ENCODE measurements around the gene TMEM213.
"Not testable (repeated sequence)": the region's sequence is repeated elsewhere in the genome, so short reads cannot be mapped to it uniquely, and the experiment has no call there.

The TMEM213 gene

DNA sequence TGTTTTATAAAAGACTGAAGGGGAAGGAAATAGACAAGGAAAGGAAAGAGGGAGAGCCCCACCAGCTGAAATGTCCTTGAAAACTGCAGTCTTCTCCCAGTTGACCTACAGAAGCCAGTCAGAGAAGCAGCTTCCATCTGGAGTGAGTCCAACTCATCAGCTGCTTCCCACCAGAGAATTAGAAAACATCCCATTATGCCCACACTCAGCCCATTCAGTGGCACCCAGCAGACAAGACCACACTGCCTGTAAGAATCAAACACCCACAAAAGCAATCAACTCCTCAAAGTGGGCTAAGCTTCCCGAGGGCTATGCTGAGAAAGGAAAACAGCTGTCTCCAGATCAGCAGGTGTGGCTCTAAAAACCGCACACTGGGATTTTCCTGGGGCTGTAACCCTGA lies 29.6 kb upstream of the TMEM213 start:
- no peaks in the 10 kb centered on the region for H3K36me3 ChIP-seq (ENCODE audit: control insufficient read depth, insufficient read depth, low read length)
- no peaks in the 10 kb centered on the region for H3K27me3 ChIP-seq (ENCODE audit: control insufficient read depth, insufficient read depth, low read length)
- H3K9me3 ChIP-seq (ENCODE audit: control insufficient read depth, low read length): no peaks in the 10 kb centered on the region
- no peaks in the 10 kb centered on the region for H3K4me1 ChIP-seq (ENCODE audit: control insufficient read depth, insufficient read depth, low read length)
- H3K9ac ChIP-seq (ENCODE audit: low read length): no peak overlapping the region
- no peak overlapping the region for H3K4me3 ChIP-seq (ENCODE audit: low read length)

DNA sequence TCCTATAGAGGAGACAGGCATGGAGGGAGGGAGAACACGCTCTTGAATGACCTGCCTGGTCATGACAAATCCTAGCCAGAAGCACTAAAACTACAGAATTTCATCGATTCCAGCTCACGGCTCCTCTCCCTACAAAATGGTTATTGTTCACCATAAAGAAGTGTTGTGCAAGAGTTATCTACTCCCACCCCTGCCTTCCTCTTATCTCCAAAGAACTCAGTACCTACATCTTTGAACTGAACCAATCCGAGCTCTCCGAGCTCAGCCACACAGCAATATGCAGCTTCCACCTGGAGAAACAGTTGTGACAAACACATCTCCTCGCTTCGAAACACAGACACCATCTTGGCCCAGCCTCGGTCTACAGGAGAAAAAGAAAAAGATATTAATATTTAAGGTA lies 26.9 kb upstream of the TMEM213 start:
- no peak overlapping the region for H3K4me3 ChIP-seq (ENCODE audit: low read length)
- H3K27me3 ChIP-seq (ENCODE audit: control insufficient read depth, insufficient read depth, low read length): no peaks in the 10 kb centered on the region
- H3K4me1 ChIP-seq (ENCODE audit: control insufficient read depth, insufficient read depth, low read length): no peaks in the 10 kb centered on the region
- H3K36me3 ChIP-seq (ENCODE audit: control insufficient read depth, insufficient read depth, low read length): no peaks in the 10 kb centered on the region
- no peaks in the 10 kb centered on the region for H3K9me3 ChIP-seq (ENCODE audit: control insufficient read depth, low read length)
- H3K9ac ChIP-seq (ENCODE audit: low read length): no peak overlapping the region

DNA sequence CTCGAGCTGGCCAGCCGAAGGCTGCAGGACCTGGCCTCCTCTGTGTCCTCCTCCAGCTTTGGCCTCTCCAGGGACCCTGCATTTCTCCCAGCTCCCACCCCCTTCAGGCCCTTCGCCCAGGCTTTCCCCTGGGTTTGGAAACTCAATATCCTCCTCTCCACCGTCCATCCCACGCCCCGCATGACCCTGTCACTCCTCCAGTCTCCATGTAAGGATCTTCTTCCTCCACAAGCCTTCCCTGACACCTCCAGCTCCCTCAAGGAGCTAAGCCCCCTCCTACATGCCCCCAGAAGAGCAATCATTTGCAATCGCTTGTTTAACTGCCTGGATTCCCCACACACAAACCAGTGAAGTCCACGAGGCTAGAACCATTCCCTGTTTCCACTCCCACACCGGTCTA lies 24.6 kb upstream of the TMEM213 start:
- H3K9me3 ChIP-seq (ENCODE audit: control insufficient read depth, low read length): no peaks in the 10 kb centered on the region
- H3K4me3 ChIP-seq (ENCODE audit: low read length): no peak overlapping the region
- H3K36me3 ChIP-seq (ENCODE audit: control insufficient read depth, insufficient read depth, low read length): no peaks in the 10 kb centered on the region
- no peaks in the 10 kb centered on the region for H3K27me3 ChIP-seq (ENCODE audit: control insufficient read depth, insufficient read depth, low read length)
- H3K4me1 ChIP-seq (ENCODE audit: control insufficient read depth, insufficient read depth, low read length): no peaks in the 10 kb centered on the region
- H3K9ac ChIP-seq (ENCODE audit: low read length): no peak overlapping the region

DNA sequence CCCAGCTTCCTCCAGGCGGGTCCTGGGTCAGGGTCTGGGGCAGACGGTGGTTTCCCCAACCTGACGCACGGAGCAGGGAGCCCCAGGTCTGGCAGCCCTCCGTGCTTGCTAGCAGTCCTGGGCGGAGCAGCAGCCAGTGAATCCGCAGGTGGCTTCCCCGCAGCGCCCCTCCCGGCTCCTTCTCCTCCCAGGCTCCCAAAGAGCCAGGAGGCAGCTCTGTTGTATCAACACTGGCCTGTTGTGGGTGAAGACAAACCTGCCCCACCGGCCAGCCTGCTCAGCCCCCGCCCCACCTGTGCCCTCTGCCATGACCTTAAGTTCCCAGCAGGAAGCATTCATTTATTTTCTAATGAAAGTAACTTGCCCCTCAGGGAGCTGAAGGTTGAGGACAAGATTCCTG lies 24.0 kb upstream of the TMEM213 start:
- Histone ChIP-seq H3K36me3 (ENCODE audit: control insufficient read depth, insufficient read depth, low read length) (no peaks in the 10 kb centered on the region), H3K4me1 (ENCODE audit: control insufficient read depth, insufficient read depth, low read length) (no peaks in the 10 kb centered on the region), H3K4me3 (ENCODE audit: low read length) (no peak overlapping the region), H3K9me3 (ENCODE audit: control insufficient read depth, low read length) (no peaks in the 10 kb centered on the region), H3K9ac (ENCODE audit: low read length) (no peak overlapping the region), H3K27me3 (ENCODE audit: control insufficient read depth, insufficient read depth, low read length) (no peaks in the 10 kb centered on the region)

DNA sequence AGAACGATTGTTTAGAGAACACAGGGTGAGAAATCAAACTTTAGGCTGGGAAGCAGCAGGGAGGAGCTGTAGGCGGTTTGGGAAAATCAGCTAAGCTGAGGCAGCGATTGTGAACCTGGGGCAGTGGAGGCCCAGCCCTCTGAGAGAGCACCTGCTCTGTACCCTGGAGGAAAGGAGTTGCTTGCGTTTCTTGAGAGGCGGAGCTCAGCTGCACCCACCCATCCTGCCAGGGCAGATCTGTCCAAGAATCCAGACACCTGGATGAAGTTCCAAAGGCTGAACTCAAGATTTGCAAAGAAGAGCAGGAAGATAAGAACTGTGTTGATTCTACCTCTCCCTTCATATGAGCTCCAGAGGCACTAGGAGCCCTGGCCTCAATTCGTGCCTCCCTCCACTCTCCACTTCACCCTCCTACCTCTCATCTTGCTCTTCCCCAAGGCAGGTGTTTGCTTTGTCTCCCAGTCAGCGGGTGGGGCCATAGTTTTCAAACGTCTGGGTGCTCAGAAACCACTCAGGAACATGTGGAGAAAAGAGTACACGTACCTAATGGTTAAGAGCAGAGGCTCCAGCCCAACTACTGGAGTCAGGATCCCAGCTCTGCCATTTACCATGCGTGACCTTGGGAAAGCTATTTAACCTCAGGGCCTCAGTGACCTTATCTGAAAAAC lies 21.5 kb upstream of the TMEM213 start:
- Histone ChIP-seq H3K9me3 (ENCODE audit: control insufficient read depth, low read length) (no peaks in the 10 kb centered on the region), H3K27me3 (ENCODE audit: control insufficient read depth, insufficient read depth, low read length) (no peaks in the 10 kb centered on the region), H3K4me1 (ENCODE audit: control insufficient read depth, insufficient read depth, low read length) (no peaks in the 10 kb centered on the region), H3K36me3 (ENCODE audit: control insufficient read depth, insufficient read depth, low read length) (no peaks in the 10 kb centered on the region), H3K4me3 (ENCODE audit: low read length) (no peak overlapping the region), H3K9ac (ENCODE audit: low read length) (no peak overlapping the region)

DNA sequence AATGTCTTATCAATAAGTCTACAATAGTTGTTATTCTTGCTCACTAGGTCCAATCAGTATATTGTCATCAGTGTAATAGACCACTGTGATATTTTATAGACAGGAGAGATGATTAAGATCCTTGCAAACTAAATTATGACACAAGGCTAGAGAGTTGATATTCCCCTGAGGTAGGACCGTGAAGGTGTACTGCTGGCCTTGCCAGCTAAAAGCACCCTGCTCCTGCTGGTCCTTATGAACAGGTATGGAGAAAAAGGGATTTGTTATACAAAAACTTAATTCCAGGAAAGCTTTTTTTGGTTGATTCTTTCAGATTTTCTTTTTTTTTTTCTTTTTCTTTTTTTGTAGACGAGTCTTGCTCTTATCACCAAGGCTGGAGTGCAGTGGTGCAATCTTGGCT lies 16.8 kb upstream of the TMEM213 start:
- no peaks in the 10 kb centered on the region for H3K4me1 ChIP-seq (ENCODE audit: control insufficient read depth, insufficient read depth, low read length)
- H3K36me3 ChIP-seq (ENCODE audit: control insufficient read depth, insufficient read depth, low read length): no peaks in the 10 kb centered on the region
- H3K27me3 ChIP-seq (ENCODE audit: control insufficient read depth, insufficient read depth, low read length): no peaks in the 10 kb centered on the region
- no peak overlapping the region for H3K4me3 ChIP-seq (ENCODE audit: low read length)
- no peaks in the 10 kb centered on the region for H3K9me3 ChIP-seq (ENCODE audit: control insufficient read depth, low read length)
- no peak overlapping the region for H3K9ac ChIP-seq (ENCODE audit: low read length)

DNA sequence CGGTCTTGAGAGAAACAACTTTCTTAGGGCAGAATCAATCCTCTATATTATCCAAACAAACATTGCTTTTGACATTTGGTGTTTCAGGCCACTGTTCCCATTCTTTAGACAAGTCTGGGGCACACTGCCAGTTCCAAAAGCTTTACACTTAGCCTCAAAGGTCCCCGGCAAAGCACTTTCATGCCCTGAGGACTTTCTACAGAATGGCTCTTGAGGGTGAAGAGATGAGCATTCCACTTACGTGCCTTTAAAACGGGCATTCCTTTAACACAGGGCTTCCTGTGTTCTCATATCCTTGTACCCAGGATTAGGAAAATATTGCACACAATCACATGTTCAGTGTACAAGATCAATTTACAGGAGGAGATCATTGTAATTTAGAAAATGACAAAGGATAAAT lies 13.1 kb upstream of the TMEM213 start:
- no peaks in the 10 kb centered on the region for H3K36me3 ChIP-seq (ENCODE audit: control insufficient read depth, insufficient read depth, low read length)
- no peaks in the 10 kb centered on the region for H3K4me1 ChIP-seq (ENCODE audit: control insufficient read depth, insufficient read depth, low read length)
- no peak overlapping the region for H3K9ac ChIP-seq (ENCODE audit: low read length)
- H3K27me3 ChIP-seq (ENCODE audit: control insufficient read depth, insufficient read depth, low read length): no peaks in the 10 kb centered on the region
- H3K9me3 ChIP-seq (ENCODE audit: control insufficient read depth, low read length): no peaks in the 10 kb centered on the region
- H3K4me3 ChIP-seq (ENCODE audit: low read length): no peak overlapping the region

DNA sequence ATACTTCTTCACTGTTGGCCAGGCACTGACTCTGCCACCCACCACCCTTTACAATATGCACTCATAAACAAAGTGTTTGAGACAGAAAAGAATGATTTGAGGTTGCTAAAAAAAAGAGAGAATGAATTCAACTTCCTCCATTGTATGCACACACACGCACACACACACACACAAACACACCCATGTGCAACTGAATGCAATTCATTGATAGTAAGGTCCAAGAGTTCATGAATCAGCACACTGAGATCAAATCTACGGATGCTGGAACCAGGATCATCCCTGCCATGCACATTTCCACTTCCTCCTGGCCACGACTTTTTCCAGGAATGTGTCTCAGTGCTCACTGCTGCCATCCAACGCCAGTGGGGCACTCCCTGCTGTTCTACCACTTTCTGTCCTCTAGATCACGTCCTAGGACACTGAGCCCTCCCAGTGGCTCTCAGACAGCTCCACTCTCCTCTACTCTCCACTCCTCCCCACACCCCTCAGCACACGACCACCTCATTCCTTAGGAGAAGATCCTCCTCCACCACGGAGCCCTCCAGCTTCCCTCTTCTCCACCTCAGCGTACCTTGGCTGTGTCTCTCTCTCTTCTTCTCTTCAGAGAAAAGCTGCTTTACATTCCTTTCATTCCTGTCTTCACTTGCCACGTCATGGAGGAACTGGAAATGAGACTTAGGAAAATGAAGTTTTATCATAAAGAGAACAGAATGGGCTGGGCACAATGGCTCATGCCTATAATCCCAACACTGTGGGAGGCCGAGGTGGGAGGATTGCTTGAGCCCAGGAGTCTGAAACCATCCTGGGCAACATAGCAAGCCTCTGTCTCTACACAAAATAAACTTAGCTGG lies 12.0 kb upstream of the TMEM213 start:
- Histone ChIP-seq H3K36me3 (ENCODE audit: control insufficient read depth, insufficient read depth, low read length) (no peaks in the 10 kb centered on the region), H3K27me3 (ENCODE audit: control insufficient read depth, insufficient read depth, low read length) (no peaks in the 10 kb centered on the region), H3K4me1 (ENCODE audit: control insufficient read depth, insufficient read depth, low read length) (no peaks in the 10 kb centered on the region), H3K9ac (ENCODE audit: low read length) (no peak overlapping the region), H3K4me3 (ENCODE audit: low read length) (no peak overlapping the region), H3K9me3 (ENCODE audit: control insufficient read depth, low read length) (no peaks in the 10 kb centered on the region)

DNA sequence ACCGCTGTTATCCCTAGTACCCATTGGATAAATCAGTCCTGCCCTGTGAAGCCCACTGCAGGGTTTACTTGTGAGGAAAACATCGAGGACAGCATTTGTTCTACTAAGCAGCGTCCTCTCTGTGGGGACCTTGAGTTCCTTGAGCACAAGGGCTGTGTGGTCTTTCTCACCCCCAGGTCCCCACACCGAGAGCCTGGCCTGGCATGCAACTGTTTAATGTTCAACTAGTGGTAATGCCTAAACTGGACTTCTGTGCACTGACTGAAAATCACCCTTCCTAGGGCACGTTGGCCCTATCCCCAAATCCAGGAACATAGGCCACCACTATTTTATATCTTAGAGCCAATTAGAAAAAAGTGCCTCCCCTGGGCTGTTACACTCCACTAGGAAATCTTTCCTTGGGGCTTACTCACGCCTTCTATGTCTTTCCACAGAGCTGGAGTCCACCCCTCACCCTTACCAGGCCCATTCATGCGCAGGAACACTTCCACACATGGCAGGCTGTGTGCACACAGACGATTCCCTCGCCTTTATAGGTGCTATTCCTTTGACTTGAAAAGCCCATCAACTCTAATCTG lies 1.7 kb upstream of the TMEM213 start:
- H3K9me3 ChIP-seq (ENCODE audit: control insufficient read depth, low read length): no peaks in the 10 kb centered on the region
- H3K27me3 ChIP-seq (ENCODE audit: control insufficient read depth, insufficient read depth, low read length): peaks cover 3% of the 10 kb centered on the region
- H3K4me3 ChIP-seq (ENCODE audit: low read length): no peak overlapping the region
- H3K9ac ChIP-seq (ENCODE audit: low read length): no peak overlapping the region
- no peaks in the 10 kb centered on the region for H3K36me3 ChIP-seq (ENCODE audit: control insufficient read depth, insufficient read depth, low read length)
- no peaks in the 10 kb centered on the region for H3K4me1 ChIP-seq (ENCODE audit: control insufficient read depth, insufficient read depth, low read length)

DNA sequence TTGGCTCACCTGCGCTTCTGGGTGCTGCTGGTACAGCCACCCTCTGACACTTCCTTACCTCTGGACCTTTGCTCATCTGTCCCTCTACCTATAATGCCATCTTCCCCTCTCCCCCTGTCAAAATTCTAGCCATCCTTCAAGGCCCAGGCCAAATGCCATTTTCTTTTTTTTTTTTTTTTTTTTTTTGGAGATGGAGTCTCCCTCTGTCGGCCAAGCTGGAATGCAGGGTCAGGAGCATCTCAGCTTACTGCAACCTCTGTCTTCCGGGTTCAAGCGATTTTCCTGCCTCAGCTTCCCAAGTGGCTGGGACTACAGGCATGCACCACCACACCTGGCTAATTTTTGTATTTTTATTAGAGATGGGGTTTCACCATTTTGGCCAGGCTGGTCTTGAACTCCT lies 748 bp upstream of the TMEM213 start:
- H3K4me3 ChIP-seq (ENCODE audit: low read length); H3K27me3 ChIP-seq (ENCODE audit: control insufficient read depth, insufficient read depth, low read length); H3K9me3 ChIP-seq (ENCODE audit: control insufficient read depth, low read length); H3K36me3 ChIP-seq (ENCODE audit: control insufficient read depth, insufficient read depth, low read length); H3K4me1 ChIP-seq (ENCODE audit: control insufficient read depth, insufficient read depth, low read length); H3K9ac ChIP-seq (ENCODE audit: low read length): not testable (repeated sequence)

DNA sequence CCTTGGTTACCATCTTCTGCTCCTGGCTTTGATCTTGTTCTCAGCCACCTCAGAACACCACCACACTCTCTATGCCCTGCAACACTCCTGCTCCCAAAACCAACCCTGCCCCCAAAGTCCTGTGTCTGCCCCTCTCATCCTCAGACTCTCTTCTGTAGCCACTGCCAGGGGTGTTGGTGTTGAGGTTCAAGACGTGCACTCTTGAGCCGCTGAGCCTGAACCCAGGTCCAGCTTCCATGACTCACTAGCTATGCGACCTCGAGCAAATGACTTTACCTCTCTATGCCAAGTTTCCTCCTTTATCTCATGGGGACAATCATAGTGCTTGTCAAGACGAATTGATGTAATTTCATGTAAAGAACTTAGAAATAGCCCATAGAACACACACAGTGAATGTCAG lies 1.0 kb downstream of the TMEM213 start:
- Histone ChIP-seq H3K4me1 (ENCODE audit: control insufficient read depth, insufficient read depth, low read length) (no peaks in the 10 kb centered on the region), H3K36me3 (ENCODE audit: control insufficient read depth, insufficient read depth, low read length) (no peaks in the 10 kb centered on the region), H3K9me3 (ENCODE audit: control insufficient read depth, low read length) (no peaks in the 10 kb centered on the region), H3K4me3 (ENCODE audit: low read length) (no peak overlapping the region), H3K9ac (ENCODE audit: low read length) (no peak overlapping the region), H3K27me3 (ENCODE audit: control insufficient read depth, insufficient read depth, low read length) (peaks cover 3% of the 10 kb centered on the region)

DNA sequence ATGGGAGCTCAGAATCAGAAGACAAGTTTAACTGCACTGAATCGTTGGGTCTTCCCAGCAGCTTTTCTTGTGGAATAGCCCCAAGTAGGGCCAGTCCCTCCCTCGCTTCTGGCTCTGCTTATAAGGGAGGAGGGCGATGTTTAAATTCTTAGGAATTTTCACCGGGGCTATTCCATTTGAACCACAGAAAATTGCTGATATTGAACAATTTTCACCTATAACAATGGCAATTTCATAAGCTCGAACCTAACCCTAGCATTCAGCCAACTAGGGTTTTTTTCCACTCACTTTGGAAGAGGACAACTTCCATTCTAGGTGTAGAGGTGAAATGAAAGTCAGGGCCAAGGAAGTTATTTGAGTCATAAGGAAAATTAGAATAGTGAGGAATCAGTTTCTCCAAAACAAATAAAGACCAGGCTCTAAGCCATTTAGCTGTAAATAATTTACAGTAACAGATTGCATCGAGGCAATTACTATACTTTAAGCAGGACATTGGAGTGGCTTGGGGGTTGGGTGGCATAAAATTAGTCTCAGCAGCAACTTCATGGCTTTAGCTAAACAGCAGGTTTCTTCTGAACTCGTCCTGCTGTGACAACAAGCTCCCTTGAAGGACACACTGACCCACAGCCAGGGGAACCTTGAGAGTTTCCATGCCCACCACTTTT lies 1.7 kb downstream of the TMEM213 start:
- Histone ChIP-seq H3K27me3 (ENCODE audit: control insufficient read depth, insufficient read depth, low read length) (peaks cover 3% of the 10 kb centered on the region), H3K36me3 (ENCODE audit: control insufficient read depth, insufficient read depth, low read length) (no peaks in the 10 kb centered on the region), H3K4me3 (ENCODE audit: low read length) (no peak overlapping the region), H3K9ac (ENCODE audit: low read length) (no peak overlapping the region), H3K4me1 (ENCODE audit: control insufficient read depth, insufficient read depth, low read length) (no peaks in the 10 kb centered on the region), H3K9me3 (ENCODE audit: control insufficient read depth, low read length) (no peaks in the 10 kb centered on the region)

Measured in mucosa of stomach (tissue), 1 donor.